Iris pigment epithelial cell (primary cell): ENCODE data around the gene AGPAT4.
A peak's percentile ranks its signal among the peaks of the same experiment; 100 is the strongest.
"Not testable (repeated sequence)": the region's sequence is repeated elsewhere in the genome, so short reads cannot be mapped to it uniquely, and the experiment has no call there.

ENCODE experiments used
- DNase-seq: peaks from one replicate; pipeline ENCODE4 v3.0.0-alpha.2; 2011; ENCODE audit warnings: low read depth

The AGPAT4 gene

DNA sequence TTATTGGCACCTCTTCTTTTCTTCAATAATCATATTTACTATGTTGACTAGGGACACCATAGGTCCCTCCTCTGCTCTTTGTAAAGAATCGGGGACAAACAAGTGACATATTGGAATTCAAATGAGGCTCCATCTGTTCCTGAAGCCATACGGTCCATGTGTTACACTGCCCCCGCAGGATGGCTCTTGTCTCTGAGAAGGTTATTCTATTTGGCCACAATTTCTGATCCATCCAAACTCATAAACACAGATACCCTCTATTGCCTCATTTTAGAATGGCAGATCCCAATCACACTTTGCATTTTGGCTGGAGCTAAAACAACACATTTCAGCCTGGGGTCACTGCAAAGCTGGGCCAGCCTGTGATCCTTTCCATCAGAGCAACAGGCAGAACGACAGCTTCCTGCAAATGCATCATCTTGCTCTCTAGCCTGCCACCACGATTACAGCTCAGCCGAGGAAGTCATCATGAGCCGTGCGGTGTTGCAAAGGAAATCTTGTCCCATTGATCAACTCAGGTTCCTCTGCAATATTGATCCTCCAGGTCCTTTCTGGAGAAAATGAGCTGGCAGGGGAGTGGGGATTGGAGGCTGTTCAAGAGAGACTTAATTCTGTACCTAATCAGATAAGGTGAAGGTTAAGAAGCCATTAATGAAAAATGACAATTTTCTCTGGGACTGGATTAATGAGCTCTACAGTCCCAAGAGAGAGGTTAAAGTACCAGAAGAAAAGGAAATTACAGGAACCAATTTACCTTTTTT is 73.1 kb downstream of the AGPAT4 start:
- DNase-seq, result no peak

DNA sequence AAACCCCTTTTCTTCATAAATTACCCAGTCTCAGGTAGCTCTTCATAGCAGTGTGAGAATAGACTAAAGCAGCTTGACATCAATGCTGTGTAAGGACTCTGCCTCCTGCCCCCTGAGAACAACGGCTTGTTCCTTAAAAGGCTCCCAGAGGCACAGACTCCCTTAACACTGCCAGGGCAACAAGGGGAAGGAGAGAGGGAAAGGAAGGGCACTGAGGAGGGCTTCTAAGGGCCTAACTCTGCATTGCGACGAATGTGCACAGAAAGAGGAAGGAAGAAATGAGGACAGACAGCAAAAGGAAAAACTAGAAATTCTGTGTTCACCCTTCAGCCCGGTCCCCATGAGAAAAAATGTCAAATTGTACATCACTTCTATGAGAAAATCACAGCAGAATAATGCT is 74.0 kb downstream of the AGPAT4 start:
- no peak for DNase-seq

DNA sequence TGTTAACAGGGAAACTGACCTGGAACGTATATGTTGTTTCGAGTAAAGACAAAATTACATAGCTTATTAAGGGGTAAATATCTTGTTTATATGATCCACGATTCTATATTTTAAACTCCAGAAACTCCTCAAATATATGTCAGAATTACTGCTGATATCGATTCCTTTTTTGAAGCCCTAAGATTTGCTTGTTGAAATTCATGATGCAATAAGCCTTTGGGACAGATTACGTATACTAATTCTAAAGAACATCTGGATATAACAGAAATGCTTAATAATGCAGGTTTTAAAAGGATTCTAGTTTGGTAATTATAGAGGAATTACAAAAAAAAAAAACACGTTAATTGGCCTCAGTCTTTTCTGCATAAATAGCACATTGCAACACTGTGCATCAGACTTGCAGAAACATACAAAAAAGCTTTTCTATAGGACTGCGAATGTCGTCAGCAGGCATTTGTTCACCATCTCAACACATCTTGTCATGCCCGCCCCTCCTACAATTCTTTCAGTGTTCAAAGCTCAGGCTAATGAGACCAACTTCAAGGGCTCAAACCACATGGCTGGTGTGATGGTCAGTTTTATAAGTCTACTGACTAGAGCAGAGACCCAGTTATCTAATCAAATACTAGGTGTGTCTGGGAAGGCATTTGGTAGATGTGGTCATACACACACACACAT is 74.9 kb downstream of the AGPAT4 start:
- DNase-seq, result no peak

DNA sequence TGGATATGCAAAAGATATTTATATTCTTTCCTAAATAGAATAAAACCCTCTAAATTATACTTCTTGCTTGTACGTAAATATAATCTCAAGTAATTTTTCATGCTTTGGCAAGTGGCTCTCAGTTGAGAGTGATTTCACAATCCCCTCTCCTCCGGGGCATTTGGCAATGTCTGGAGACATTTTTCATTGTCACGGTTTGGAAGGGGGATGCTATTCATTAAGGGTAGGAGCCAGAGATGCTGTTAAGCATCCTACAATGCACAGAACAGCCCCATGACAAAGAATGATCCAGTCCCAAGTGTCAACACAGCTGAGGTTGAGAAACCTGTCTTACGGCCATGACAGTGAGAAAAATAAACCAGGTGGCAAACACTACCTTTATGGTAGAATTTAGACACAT is 75.7 kb downstream of the AGPAT4 start:
- peak; percentile 63 for DNase-seq

DNA sequence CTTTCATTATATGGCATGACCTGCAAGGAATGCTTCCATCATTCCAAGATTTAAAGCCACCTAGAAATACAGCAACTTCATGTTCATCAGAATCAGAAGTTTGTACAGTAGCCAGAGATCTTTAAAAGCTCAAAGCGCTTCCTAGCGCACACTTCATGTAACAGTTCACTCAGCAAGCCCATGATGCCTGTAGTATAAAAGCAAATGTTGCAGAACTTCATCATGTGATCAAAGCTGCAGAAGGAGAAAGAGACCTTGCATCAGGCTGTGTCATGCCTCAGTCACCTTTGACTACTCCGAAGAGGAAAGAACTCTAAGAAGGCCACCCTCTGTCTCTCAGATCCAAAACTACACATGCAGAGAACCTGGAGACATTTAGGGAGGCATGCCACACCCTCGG is 78.5 kb downstream of the AGPAT4 start:
- DNase-seq, result no peak

DNA sequence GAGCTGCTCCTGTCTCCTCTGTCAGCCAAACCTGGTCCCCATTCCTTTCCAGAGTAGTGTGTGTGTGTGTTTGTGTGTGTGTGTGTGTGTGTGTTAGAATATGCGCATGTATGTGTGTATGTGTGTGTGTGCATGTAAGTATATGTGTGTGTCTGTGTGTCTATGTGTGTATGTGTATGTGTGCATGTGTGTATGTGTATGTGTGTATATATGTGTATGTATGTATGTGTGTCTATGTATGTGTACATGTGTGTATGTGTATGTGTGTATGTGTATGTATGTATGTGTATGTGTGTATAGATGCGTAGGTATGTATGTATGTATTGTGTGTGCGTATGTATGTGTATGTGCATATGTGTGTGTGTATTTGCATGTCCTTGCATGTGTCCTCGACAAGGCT is 79.5 kb downstream of the AGPAT4 start:
- no peak for DNase-seq

DNA sequence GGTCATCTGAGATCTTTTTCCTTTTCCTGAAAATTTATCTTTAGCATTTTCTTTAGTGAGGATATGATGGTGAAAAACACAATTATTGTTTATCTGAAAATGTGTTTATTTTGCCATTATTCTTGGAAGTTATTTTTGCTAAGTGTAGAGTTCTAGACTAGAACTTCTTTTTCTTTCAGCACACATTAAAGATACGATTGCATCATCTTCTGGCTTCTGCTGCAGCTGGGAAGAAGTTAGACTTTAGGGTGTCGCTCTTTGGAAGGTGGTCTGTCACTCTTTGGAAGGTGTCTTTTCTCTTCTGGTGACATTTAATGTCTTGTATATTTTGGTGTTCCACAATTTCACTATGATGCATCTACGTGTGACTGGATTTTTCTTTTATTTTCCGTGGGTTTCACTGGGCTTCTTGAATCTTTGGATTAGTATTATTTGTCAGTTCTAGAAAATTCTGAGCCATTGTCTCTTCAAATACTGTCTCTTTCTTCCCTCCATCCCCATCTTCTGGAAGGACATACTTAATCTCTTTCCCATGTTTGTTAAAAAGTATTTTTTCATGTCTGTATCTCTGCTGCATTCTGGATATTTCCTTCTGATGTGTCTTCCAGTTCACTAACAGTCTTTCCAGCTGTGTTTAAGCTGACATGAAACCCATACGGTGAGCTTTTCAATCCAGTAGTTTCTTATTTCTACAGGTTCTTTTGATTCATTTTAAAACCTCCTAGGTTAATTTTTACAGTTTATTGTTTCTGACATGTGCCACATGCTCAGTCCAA is 81.0 kb downstream of the AGPAT4 start:
- DNase-seq, result no peak

DNA sequence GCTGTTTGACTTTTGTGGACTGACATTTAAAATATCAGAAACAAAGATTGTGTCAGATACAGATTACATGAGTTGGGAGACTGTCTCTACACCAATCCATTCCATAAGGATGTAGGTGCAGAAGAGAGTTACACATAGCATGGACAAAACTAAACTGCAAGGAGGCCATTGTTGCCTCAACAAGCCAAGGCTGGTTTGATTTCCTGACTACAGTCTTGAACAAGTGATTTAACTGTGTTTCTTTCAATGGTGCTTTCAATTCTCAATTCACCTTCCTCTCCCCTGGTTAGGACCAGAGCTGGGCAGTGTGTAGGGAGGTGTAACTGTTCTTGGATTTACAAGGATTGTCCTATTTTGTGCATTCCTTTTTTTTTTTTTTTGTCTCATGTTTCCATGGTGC is 82.2 kb downstream of the AGPAT4 start:
- no peak for DNase-seq

DNA sequence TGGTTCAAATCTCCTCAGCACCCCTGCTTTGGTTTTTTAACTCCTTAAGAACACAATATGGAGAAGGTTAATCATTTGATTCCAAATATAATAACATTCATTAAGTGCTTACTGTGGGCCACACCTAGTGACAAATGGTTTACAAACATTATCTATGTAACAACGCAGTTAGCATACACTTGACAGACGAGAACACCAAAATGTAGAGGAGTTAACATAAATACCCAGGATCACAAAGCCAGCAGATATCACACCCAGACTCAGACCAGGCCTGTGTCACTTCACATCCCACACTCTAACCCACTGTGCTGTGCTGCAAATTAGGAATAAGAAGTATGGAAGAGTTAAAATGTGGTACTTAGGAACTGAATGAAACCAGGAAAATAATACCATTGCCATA is 82.9 kb downstream of the AGPAT4 start:
- DNase-seq, result no peak

DNA sequence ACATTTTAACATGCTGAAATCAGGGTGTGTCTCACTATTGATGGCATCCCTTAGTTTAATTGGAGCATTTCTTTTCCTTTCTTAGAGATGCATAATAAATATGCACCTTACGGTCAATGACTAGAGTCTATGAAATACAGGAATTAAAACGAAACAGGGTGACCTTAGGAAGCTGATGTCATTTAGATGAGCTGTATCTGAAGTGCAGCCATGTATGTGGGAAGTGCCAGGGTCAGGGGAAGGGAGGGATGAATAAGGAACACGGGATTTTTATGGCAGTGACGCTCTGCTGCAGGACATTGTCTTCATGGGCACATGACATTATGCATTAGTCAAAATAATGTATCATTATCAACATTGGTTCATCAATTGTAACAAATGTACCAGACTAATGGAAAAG is 84.0 kb downstream of the AGPAT4 start:
- no peak for DNase-seq

DNA sequence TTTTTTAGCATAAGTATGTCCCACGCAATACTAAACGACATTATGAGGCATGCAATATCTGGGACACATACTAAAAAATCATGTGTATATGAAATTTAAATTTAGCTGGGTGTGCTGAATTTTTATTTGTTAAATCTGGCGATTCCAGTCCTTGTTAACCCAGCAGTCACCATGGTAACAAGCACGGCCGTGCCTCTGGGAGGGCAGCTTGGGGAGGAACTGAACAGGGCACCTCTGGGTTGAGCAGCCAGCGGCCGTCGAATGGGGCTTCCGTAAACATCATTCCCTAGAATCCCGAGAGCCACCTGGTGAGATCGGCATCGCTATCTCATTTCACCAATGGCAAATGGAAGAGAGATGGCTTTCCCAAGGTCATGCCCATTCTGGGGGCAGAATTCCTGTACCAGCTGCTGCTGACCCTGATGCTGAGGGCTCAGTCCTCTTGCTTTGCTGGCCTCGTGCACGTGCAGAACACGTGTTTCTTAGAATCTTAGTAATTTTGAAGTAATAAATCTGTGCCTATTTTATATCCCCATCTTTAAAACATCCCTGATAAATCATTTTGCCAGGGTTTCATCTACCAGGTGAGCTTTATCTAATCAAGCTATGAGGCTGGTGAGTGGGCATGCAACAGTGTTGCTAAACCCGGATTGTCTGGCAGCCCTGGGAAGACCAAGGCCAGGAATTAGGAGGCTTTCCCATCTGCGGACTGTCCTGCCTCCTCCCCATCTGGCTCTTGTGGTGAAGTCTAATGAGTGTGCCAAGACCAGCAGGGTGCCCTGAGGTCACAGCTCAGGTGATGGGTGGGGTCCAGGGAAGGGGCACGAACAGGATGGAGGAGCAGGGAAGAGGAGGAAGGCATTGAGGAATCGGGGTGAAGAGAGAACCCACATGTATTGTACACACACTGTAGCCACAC is 85.1 kb downstream of the AGPAT4 start:
- DNase-seq, result no peak

DNA sequence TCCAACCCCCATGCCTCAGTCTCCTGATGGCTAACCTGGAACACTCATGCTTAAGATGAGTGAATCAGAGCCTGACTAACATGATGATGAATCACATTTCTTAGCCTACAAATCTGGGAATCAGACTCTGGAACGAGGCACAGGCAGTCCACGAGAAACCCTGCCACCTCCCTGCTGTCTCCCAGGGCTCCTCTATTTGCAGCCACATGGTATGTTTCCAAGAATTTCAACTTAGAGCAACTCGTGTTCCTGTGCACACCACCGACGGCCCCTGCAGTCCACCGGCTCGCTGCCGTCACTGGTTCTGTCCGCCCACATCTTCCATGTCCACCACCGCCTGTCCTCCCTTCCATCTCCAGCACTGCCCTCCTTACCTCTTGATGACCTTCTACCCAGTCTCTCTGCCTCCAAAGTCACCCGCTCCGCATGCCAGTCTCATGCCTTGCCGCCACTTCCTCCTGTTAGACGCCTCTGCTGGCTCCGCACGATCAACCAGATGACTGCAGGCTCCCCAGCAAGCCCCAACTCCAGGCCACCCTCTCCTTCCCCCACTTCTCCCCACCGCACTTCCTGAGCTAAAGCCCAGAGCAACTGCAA is 87.6 kb downstream of the AGPAT4 start:
- peak; percentile 91 for DNase-seq

DNA sequence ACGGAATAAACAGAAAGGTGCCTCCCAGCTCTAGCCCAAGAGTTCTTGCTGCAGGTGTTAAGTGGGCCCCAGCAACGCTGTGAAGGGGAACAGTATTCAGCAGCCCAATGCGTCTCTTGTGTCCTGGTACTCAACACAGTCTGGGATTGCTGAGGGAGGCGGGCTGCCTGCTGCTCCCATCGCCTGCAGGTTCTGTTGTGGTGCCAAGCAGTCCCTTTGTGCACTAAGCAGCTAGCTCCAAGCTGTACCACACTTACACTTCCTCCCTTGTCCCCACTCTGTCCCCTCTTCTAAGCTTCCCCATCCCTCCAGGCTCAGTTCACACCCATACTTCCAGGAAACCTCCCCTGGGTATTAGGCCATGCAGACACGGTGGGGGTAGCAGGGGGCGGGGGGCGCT is 92.7 kb downstream of the AGPAT4 start:
- DNase-seq, result no peak

DNA sequence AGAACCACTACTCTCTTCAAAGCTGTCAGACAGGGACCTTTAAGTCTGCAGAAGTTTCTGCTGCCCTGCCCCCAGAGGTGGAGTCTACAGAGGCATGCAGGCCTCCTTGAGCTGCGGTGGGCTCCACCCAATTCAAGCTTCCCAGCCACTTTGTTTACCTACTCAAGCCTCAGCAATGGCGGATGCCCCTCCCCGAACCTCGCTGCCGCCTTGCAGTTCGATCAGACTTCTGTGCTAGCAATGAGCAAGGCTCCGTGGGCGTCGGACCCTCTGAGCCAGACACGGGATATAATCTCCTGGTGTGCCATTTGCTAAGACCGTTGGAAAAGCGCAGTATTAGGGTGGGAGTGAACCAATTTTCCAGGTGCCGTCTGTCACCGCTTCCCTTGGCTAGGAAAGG is 95.7 kb downstream of the AGPAT4 start:
- not testable (repeated sequence) for DNase-seq

DNA sequence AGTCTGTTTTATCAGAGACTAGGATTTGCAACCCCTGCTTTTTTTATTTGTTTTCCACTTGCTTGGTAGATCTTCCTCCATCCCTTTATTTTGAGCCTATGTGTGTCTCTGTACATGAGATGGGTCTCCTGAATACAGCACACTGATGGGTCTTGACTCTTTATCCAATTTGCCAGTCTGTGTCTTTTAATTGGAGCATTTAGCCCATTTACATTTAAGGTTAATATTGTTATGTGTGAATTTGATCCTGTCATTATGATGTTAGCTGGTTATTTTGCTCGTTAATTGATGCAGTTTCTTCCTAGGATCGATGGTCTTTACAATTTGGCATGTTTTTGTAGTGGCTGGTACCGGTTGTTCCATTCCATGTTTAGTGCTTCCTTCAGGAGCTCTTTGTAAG is 97.4 kb downstream of the AGPAT4 start:
- not testable (repeated sequence) for DNase-seq

DNA sequence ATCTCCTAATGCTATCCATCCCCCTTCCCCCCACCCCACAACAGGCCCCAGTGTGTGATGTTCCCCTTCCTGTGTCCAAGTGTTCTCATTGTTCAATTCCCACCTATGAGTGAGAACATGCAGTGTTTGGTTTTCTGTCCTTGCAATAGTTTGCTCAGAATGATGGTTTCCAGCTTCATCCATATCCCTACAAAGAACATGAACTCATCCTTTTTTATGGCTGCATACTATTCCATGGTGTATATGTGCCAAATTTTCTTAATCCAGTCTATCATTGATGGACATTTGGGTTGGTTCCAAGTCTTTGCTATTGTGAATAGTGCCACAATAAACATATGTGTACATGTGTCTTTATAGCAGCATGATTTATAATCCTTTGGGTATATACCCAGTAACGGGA is 101.1 kb downstream of the AGPAT4 start:
- not testable (repeated sequence) for DNase-seq

DNA sequence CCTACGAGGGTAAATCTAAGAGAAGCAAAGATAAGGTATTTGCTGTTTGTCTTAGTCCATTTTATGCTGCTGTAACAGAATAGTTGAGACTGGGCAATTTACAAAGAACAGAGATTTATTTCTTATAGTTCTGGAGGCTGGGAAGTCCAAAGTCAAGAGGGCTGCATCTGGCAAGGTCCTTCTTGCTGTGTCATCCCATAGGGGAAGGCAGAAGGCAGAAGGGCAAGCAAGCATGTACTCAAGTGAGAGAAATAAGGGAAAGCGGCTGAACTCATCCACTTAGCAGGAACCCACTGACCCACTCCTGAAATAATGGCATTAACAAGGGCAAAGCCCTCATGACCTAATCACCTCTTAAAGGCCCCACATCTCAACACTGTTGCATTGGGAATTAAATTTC is 102.7 kb downstream of the AGPAT4 start:
- DNase-seq, result no peak

DNA sequence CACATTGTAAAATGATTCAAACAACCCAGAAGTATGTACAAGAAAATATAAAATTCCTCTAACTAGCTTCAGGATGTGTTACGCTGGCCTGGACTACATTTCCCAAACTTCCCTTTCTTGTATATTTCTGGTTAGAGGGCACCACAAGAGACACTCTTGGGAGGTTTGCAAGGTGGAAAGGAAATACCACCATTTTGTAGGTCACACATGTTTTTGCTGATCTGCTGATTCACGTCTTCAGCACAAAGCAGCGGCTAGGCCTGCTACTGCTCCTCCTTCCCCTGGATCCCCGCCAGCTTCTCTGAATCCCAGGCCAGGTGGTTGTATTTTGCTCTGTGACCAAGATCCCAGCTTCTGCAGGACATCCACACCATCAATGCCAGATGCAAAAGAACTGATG is 104.2 kb downstream of the AGPAT4 start:
- peak; percentile 92 for DNase-seq

DNA sequence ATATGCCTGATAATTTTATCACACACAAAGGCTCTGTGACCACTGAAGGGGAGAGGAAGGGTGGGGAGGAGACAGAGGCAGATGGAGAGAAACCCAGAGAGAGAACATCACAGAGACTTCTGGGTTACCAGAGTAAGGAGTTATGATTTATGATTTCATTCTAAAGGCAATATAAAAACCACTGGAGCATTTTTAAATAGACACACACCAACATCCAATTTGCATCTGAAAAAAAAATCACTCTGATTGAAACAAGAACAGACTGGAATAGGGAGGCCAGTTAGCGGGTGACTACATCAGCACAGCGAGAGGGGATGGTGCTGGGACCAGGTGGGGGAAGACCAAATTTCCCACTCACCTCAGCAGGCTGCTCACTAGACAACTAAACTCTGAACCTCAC is 104.8 kb downstream of the AGPAT4 start:
- DNase-seq, result peak; percentile 12

DNA sequence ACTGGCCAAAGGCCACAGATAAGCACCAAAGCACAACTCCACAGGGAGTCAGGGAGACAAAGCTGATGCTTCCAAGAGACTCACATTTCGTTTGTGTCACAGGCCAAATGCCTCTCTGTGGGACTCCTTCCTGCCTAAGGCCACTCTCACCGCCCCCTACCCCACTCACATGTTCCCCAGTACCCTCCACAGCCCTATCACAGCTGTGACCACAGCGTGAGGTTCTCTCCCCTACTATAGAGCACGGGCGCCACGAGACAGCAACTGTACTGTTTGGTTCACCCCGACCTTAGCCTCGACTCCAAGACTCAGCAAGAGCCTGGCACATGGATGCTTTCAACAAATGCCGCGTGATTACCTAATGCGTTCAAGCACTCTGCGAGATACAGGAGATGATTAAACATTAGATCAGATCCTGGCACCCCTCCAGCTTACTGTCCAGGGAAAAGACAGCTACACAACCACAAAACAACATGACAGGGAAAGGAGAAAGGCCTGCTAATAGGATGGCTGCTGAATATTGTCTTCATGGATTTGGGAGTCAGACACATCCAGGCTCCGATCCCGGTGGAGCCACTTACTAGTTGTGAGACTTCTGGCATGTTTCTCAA is 105.5 kb downstream of the AGPAT4 start:
- DNase-seq, result peak; percentile 99

DNA sequence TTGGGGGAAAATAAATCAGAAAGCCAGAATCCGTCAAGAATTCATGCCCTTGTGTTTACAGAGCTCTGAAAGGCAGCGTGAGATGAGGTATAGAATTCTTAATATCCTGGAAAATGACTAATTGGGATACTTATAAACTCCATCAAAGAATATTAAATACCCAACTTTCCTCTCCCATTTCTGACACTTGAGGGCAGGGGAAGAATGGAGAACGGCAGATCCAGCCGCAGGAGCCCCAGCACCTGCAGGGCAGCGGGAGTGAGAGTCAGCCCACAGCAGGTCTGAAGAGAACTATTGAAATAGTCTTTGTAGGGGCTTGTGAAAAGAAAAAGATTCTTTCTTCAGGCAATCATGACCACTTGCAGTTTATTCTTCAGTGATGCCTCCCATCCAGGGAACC is 107.2 kb downstream of the AGPAT4 start:
- DNase-seq, result no peak
